Measurements from ENCODE around the gene ACOX3. TPM values are rescaled to one million over a fixed set of nuclear protein-coding genes. Genes with fewer than 3 reads are reported as not detected.
A peak's percentile ranks its signal among the peaks of the same experiment; 100 is the strongest.

Gene ACOX3
- total and polyA plus RNA-seq, 9 of the 15 experiments (the other 6 are each of a cell fraction or from before 2014, with no cell fraction given): 0.68 to 7.3 (median 3.7) TPM

DNA sequence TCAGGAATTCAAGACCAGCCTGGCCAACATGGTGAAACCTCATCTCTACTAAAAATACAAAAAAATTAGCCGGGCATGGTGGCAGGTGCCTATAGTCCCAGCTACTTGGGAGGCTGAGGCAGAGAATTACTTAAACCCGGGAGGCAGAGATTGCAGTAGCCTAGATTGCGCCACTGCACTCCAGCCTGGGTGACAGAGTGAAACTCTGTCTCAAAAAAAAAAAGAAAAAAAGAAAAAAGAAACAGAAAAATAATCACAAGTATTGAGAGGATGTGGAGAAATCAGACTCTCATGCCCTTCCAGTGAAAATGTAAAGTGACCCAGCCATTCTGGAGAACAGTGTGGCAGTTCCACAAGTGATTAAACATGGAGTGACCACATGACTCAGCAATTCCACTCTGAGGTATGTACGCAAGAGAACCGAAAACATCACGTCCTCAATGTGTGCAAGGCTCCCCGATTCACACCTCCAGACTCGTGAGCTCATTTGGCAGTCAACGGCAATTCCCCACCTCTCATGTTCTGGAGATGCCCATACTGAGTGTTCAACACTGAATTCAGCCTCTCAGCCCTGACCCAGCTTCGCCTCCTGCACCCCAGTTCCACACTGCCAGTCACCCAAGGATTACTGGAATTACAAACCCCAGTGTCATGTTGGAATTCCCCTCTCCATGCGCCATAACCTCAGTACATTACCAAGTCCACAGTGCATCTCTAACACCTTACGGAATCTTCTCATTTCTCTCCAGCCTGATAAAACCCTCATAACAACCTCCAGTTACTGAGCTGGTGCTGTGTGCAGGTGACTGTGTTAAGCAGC lies 21.1 kb downstream of the ACOX3 start (continued):
- TF ChIP-seq, protein P1, sequence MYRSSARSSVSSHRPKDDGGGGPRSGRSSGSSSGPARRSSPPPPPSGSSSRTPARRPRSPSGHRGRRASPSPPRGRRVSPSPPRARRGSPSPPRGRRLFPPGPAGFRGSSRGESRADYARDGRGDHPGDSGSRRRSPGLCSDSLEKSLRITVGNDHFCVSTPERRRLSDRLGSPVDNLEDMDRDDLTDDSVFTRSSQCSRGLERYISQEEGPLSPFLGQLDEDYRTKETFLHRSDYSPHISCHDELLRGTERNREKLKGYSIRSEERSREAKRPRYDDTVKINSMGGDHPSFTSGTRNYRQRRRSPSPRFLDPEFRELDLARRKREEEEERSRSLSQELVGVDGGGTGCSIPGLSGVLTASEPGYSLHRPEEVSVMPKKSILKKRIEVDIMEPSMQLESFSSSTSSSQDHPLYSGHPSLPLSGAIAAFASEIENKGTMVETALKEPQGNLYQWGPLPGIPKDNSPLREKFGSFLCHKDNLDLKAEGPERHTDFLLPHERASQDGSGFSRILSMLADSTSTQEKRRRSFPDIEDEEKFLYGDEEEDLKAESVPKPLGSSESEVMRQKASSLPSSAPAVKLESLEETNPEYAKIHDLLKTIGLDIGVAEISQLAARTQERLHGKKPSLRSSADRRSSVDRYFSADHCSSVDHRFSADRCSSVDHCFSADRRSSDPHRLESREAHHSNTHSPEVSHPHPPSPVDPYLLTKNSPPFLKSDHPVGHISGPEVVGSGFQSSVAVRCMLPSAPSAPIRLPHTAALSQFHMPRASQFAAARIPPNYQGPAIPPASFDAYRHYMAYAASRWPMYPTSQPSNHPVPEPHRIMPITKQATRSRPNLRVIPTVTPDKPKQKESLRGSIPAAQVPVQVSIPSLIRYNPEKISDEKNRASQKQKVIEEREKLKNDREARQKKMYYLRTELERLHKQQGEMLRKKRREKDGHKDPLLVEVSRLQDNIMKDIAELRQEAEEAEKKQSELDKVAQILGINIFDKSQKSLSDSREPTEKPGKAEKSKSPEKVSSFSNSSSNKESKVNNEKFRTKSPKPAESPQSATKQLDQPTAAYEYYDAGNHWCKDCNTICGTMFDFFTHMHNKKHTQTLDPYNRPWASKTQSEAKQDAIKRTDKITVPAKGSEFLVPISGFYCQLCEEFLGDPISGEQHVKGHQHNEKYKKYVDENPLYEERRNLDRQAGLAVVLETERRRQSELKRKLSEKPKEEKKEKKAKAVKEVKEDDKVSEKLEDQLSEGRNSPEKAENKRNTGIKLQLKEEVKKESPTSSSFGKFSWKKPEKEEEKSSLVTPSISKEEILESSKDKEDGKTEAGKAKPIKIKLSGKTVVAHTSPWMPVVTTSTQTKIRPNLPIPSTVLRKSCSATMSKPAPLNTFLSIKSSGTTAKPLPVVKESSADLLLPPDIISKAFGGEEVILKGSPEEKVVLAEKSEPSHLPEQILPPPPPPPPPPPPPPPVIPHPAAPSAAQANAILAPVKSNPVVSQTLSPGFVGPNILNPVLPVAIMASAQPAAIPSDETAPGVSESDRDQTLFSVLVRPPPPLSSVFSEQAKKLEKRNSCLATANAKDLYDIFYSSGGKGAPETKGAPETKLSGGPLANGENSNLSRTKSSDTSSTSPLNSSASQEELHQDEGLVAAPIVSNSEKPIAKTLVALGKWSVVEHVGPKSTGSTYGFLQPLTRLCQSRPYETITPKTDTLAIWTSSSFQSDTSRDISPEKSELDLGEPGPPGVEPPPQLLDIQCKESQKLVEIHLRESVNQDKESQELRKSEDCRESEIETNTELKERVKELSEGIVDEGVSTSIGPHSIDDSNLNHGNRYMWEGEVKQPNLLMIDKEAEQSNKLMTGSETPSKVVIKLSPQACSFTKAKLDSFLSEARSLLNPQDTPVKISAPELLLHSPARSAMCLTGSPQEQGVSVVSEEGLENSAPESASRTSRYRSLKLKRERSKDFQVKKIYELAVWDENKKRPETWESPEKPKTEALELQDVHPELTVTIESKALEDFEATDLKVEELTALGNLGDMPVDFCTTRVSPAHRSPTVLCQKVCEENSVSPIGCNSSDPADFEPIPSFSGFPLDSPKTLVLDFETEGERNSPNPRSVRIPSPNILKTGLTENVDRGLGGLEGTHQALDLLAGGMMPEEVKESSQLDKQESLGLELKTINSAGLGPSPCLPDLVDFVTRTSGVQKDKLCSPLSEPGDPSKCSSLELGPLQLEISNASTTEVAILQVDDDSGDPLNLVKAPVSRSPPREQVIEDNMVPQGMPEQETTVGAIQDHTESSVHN (IDR thresholded peaks at IDR 0.05; ENCODE audit: borderline replicate concordance in 1 of 2, low read depth in 1 of 2): 0 out of 4 replicates have a peak, but pooled peaks of 1 of the 2 experiments have one; percentile 21
- TF ChIP-seq SMAD3 (CRISPR knock-in tag; conservative IDR thresholded peaks at IDR 0.05) (no peak), EZH2 (IDR thresholded peaks at IDR 0.05; ENCODE audit: borderline replicate concordance, low read depth, low read length) (no peak), NR1H2 (CRISPR knock-in tag; IDR thresholded peaks at IDR 0.05) (no peak), ZNF253 (CRISPR knock-in tag; conservative IDR thresholded peaks at IDR 0.05) (no peak), CREB1 (IDR thresholded peaks at IDR 0.05) (no peak), CREB1 (CRISPR knock-in tag; IDR thresholded peaks at IDR 0.05) (no peak), SREBF1 (IDR thresholded peaks at IDR 0.05; ENCODE audit: borderline replicate concordance, low read depth, low read length) (no peak), BACH1 (tag; IDR thresholded peaks at IDR 0.05) (peak; percentile 93), GATAD2B (IDR thresholded peaks at IDR 0.05; ENCODE audit: borderline replicate concordance) (no peak)
- TF ChIP-seq, protein P2, sequence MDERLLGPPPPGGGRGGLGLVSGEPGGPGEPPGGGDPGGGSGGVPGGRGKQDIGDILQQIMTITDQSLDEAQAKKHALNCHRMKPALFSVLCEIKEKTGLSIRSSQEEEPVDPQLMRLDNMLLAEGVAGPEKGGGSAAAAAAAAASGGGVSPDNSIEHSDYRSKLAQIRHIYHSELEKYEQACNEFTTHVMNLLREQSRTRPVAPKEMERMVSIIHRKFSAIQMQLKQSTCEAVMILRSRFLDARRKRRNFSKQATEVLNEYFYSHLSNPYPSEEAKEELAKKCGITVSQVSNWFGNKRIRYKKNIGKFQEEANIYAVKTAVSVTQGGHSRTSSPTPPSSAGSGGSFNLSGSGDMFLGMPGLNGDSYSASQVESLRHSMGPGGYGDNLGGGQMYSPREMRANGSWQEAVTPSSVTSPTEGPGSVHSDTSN (CRISPR knock-in tag; IDR thresholded peaks at IDR 0.05; ENCODE audit: low read depth): no peak
- TF ChIP-seq, protein P2 (tag; conservative IDR thresholded peaks at IDR 0.05; ENCODE audit: low read depth): no peak
- TF ChIP-seq, protein P3, sequence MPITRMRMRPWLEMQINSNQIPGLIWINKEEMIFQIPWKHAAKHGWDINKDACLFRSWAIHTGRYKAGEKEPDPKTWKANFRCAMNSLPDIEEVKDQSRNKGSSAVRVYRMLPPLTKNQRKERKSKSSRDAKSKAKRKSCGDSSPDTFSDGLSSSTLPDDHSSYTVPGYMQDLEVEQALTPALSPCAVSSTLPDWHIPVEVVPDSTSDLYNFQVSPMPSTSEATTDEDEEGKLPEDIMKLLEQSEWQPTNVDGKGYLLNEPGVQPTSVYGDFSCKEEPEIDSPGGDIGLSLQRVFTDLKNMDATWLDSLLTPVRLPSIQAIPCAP (CRISPR knock-in tag; IDR thresholded peaks at IDR 0.05; ENCODE audit: borderline replicate concordance): no peak
- TF ChIP-seq, protein P4, sequence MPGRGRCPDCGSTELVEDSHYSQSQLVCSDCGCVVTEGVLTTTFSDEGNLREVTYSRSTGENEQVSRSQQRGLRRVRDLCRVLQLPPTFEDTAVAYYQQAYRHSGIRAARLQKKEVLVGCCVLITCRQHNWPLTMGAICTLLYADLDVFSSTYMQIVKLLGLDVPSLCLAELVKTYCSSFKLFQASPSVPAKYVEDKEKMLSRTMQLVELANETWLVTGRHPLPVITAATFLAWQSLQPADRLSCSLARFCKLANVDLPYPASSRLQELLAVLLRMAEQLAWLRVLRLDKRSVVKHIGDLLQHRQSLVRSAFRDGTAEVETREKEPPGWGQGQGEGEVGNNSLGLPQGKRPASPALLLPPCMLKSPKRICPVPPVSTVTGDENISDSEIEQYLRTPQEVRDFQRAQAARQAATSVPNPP (IDR thresholded peaks at IDR 0.05; ENCODE audit: borderline replicate concordance, insufficient read depth, insufficient read length): no peak

Measured in K562 (cell line).